Measurements from ENCODE around the gene CREB3L4. TPM values are rescaled to one million over a fixed set of nuclear protein-coding genes. Genes with fewer than 3 reads are reported as not detected.
A peak's percentile ranks its signal among the peaks of the same experiment; 100 is the strongest.
"Not testable (repeated sequence)": the region's sequence is repeated elsewhere in the genome, so short reads cannot be mapped to it uniquely, and the experiment has no call there.

CREB3L4 gene
- total RNA-seq, 1 experiment from 2014 or later = 12.3 TPM

DNA sequence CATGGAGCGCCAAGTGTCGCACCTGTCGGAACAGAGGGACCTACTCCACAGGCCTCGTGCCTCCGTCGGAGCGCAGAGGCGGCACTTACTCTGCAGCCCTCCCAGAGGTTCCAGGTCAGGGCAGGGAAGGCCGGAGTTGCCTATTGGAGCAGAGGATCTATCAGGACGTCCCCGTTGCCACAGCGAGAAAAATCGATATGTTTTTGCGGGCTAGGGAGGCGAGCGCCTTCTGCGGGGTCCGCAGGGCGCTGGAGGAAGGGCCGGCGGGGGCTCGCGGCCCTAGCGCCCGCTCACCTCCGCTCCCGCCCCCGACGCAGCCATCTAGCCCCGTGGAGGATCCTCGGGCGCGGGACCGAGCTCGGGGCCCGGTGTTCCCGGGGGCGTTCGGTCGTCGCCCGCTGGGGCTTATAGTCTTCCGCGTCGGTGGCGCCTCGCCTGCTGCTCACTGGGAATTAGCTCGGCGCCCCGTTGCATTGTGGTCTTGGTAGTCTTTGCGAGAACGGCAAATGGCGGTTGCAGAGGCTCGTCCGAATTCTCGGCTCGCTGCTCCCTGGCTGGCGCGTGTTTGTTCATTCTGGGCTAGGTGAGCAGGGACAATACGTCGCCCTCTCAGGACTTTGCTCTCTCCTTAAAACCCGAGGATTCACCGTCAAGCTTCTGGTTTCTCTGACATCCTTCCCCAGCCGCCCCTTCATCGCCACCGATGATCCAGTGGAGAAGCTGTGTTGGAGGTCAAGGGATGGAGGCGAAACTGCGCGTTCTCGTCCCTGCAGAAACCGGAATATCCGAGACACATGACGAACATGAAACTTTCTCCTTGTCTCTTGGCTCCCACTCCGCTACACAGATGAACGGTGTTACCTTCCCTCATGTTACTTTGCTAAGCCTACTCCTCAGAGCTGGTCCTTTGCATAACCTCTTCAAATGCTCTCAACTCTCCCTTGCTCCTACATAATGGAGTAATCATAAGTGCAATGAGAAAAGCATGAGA is 9.8 kb downstream of the CREB3L4 start, which contains the start of gene JTB:
Gene JTB, minus strand, starts transcription at position 425 of the 991 bp plus-strand sequence. Its CDS starts 422 bp downstream, at position 3.
- POLR2A ChIA-PET = interaction anchor here (0.5 to 1.3 kb wide), 4 partner anchors 10 to 338 kb away, joined by 3 to 4 read pairs (median 3); partner anchors contain the start of gene CREB3L4
- no peak for DNase-seq (ENCODE audit: low read depth, low spot score)
- H3K9me3 ChIP-seq (ENCODE audit: control insufficient read depth, insufficient read depth, low read depth, low read length) = no peaks in the 10 kb centered on the region
- H3K4me3 ChIP-seq (ENCODE audit: low read depth in 2 of 2, low read length in 2 of 2) = peak within 1 kb of the TSS; percentile 95 to 97
- H3K4me1 ChIP-seq (ENCODE audit: control insufficient read depth, insufficient read depth, low read length) = peaks cover 10% of the 10 kb centered on the region
- H3K36me3 ChIP-seq (ENCODE audit: control insufficient read depth, insufficient read depth, low read length) = no peaks in the 10 kb centered on the region; the same call in 1 of the 2 replicates
- in situ Hi-C loops (cut with HindIII; ENCODE audit: low pct_unique_long_range_greater_than_20kb, low sequenced_read_pairs) (no loop called here), intact Hi-C loops (cut with micrococcal nuclease; ENCODE audit: unreplicated experiment) (no loop called here)
- H3K27me3 ChIP-seq (ENCODE audit: control insufficient read depth, insufficient read depth, low read length) = no peaks in the 10 kb centered on the region
- peak; percentile 96 for ATAC-seq
- CTCF ChIA-PET = interaction anchor here (1.3 to 1.6 kb wide), 2 partner anchors 10 kb away, joined by 5 to 8 read pairs; partner anchors contain the start of gene CREB3L4
- BruUV-seq (replicated peaks) = TSS peak; percentile 48
- peak within 1 kb of the TSS; percentile 92 for H3K27ac ChIP-seq (ENCODE audit: low read length)
- TF ChIP-seq, protein P1, sequence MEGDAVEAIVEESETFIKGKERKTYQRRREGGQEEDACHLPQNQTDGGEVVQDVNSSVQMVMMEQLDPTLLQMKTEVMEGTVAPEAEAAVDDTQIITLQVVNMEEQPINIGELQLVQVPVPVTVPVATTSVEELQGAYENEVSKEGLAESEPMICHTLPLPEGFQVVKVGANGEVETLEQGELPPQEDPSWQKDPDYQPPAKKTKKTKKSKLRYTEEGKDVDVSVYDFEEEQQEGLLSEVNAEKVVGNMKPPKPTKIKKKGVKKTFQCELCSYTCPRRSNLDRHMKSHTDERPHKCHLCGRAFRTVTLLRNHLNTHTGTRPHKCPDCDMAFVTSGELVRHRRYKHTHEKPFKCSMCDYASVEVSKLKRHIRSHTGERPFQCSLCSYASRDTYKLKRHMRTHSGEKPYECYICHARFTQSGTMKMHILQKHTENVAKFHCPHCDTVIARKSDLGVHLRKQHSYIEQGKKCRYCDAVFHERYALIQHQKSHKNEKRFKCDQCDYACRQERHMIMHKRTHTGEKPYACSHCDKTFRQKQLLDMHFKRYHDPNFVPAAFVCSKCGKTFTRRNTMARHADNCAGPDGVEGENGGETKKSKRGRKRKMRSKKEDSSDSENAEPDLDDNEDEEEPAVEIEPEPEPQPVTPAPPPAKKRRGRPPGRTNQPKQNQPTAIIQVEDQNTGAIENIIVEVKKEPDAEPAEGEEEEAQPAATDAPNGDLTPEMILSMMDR (IDR thresholded peaks at IDR 0.05) = no peak
- TF ChIP-seq POLR2AphosphoS5 (IDR thresholded peaks at IDR 0.05; ENCODE audit: low read depth, low read length) = peak; percentile 80
- no peak for TF ChIP-seq TCF7L2 (IDR thresholded peaks at IDR 0.05; ENCODE audit: low read depth, low read length)
- TF ChIP-seq SIN3A (IDR thresholded peaks at IDR 0.05; ENCODE audit: borderline replicate concordance, insufficient read depth, low read depth, low read length) = peak; percentile 76; the same call in 1 of the 2 replicates

DNA sequence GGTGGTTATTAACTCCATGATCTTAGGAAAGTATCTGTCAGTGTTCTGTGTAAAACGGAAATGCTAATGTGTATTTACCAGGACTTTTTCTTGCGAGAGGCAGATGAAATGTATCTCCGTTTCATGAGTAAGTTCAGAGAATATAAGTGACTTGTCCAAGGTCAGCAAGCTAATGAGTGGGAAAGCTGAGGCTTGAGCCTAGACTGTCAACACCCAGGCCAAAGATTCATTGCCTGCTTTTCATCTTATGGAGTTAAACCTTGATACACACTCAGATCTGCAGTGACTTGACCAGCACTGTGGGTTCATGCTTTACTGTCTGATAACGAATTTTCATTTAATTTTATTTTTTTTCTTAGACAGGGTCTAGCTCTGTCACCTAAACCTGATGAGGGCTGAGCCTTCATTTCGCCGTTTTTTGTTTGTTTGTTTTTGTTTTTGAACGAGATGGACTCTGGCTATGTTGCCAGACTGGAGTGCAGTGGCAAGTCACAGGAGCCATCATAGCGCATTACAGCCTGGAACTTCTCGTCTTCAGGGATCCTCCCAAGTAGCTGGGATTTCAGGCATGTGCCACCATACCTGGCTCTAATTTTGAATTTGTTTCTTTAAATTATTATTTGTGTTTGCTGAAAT is 10.7 kb downstream of the CREB3L4 start:
- intact Hi-C loops (cut with micrococcal nuclease; ENCODE audit: unreplicated experiment) = no loop called here
- peak overlapping the region; percentile 95 to 97 for H3K4me3 ChIP-seq (ENCODE audit: low read depth in 2 of 2, low read length in 2 of 2)
- in situ Hi-C loops (cut with HindIII; ENCODE audit: low pct_unique_long_range_greater_than_20kb, low sequenced_read_pairs) = no loop called here
- BruUV-seq (replicated peaks) = no TSS peak
- POLR2A ChIA-PET = interaction anchor here (0.5 to 1.0 kb wide), 3 partner anchors 12 to 176 kb away, joined by 3 to 5 read pairs (median 3); partner anchors contain the start of gene RPS27
- ATAC-seq (no peak), DNase-seq (ENCODE audit: low read depth, low spot score) (no peak)
- H3K27me3 ChIP-seq (ENCODE audit: control insufficient read depth, insufficient read depth, low read length) = no peaks in the 10 kb centered on the region
- no peaks in the 10 kb centered on the region for H3K9me3 ChIP-seq (ENCODE audit: control insufficient read depth, insufficient read depth, low read depth, low read length)
- H3K27ac ChIP-seq (ENCODE audit: low read length) = peak overlapping the region; percentile 92
- H3K36me3 ChIP-seq (ENCODE audit: control insufficient read depth, insufficient read depth, low read length) = no peaks in the 10 kb centered on the region; the same call in 1 of the 2 replicates
- CTCF ChIA-PET = interaction anchor here (1.6 kb wide), 1 partner anchor 9 kb away, joined by 5 read pairs; no protein-coding TSS in a partner anchor
- H3K4me1 ChIP-seq (ENCODE audit: control insufficient read depth, insufficient read depth, low read length) = peaks cover 10% of the 10 kb centered on the region
- TF ChIP-seq POLR2AphosphoS5 (IDR thresholded peaks at IDR 0.05; ENCODE audit: low read depth, low read length) (no peak), SIN3A (IDR thresholded peaks at IDR 0.05; ENCODE audit: borderline replicate concordance, insufficient read depth, low read depth, low read length) (no peak), TCF7L2 (IDR thresholded peaks at IDR 0.05; ENCODE audit: low read depth, low read length) (no peak)
- TF ChIP-seq, protein P1 (IDR thresholded peaks at IDR 0.05) = no peak
- TF ChIP-seq, protein P2, sequence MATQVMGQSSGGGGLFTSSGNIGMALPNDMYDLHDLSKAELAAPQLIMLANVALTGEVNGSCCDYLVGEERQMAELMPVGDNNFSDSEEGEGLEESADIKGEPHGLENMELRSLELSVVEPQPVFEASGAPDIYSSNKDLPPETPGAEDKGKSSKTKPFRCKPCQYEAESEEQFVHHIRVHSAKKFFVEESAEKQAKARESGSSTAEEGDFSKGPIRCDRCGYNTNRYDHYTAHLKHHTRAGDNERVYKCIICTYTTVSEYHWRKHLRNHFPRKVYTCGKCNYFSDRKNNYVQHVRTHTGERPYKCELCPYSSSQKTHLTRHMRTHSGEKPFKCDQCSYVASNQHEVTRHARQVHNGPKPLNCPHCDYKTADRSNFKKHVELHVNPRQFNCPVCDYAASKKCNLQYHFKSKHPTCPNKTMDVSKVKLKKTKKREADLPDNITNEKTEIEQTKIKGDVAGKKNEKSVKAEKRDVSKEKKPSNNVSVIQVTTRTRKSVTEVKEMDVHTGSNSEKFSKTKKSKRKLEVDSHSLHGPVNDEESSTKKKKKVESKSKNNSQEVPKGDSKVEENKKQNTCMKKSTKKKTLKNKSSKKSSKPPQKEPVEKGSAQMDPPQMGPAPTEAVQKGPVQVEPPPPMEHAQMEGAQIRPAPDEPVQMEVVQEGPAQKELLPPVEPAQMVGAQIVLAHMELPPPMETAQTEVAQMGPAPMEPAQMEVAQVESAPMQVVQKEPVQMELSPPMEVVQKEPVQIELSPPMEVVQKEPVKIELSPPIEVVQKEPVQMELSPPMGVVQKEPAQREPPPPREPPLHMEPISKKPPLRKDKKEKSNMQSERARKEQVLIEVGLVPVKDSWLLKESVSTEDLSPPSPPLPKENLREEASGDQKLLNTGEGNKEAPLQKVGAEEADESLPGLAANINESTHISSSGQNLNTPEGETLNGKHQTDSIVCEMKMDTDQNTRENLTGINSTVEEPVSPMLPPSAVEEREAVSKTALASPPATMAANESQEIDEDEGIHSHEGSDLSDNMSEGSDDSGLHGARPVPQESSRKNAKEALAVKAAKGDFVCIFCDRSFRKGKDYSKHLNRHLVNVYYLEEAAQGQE (IDR thresholded peaks at IDR 0.05; ENCODE audit: insufficient read depth in 1 of 2, low read depth in 2 of 2, low read length in 1 of 2) = no peak

DNA sequence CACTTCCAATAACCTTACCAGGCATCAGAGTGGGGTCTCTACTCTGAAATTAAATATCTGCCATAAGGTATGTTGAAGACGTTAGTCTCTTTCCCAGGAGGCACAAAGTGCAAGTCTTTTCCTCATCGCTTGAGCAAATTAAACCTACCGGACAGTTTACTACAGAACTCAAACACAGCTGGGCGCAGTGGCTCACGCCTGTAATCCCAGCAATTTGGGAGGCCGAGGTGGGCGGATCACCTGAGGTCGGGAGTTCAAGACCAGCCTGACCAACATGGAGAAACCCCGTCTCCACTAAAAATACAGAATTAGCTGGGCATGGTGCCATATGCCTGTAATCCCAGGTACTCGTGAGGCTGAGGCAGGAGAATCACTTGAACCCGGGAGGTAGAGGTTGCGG is 11.4 kb downstream of the CREB3L4 start:
- H3K4me3 ChIP-seq (ENCODE audit: low read depth in 2 of 2, low read length in 2 of 2); intact Hi-C loops (cut with micrococcal nuclease; ENCODE audit: unreplicated experiment); H3K4me1 ChIP-seq (ENCODE audit: control insufficient read depth, insufficient read depth, low read length); in situ Hi-C loops (cut with HindIII; ENCODE audit: low pct_unique_long_range_greater_than_20kb, low sequenced_read_pairs); BruUV-seq (replicated peaks); H3K9me3 ChIP-seq (ENCODE audit: control insufficient read depth, insufficient read depth, low read depth, low read length); DNase-seq (ENCODE audit: low read depth, low spot score); ATAC-seq; H3K36me3 ChIP-seq (ENCODE audit: control insufficient read depth, insufficient read depth, low read length); H3K27me3 ChIP-seq (ENCODE audit: control insufficient read depth, insufficient read depth, low read length); CTCF ChIA-PET: not testable (repeated sequence)
- peak overlapping the region; percentile 92; the same call in 1 of the 2 replicates for H3K27ac ChIP-seq (ENCODE audit: low read length)
- POLR2A ChIA-PET = interaction anchor here (0.8 kb wide), 1 partner anchor 11 kb away, joined by 3 read pairs; the partner anchor contains the start of gene RPS27

DNA sequence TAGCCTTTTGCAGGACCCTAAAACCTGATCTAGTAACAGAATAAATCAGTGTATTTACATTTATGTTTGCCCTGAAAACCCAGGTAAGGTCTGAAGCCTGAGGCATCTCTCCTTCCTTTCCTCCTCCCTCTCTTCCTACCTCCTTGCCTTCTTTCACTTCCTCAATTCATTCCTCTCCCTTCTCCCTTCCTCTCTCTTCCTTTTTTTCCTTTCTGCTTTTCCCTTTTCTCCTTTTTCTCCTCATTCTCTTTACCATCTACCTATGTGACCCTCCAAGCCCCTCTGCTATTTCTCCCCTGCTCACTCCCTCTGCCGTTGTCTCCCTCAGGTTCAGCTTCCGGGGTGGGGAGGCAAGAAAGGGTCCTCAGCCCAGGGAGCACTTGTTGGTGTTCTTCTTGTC is 14.0 kb downstream of the CREB3L4 start:
- H3K27ac ChIP-seq (ENCODE audit: low read length); DNase-seq (ENCODE audit: low read depth, low spot score); H3K9me3 ChIP-seq (ENCODE audit: control insufficient read depth, insufficient read depth, low read depth, low read length); H3K36me3 ChIP-seq (ENCODE audit: control insufficient read depth, insufficient read depth, low read length); intact Hi-C loops (cut with micrococcal nuclease; ENCODE audit: unreplicated experiment); ATAC-seq; CTCF ChIA-PET; H3K27me3 ChIP-seq (ENCODE audit: control insufficient read depth, insufficient read depth, low read length); in situ Hi-C loops (cut with HindIII; ENCODE audit: low pct_unique_long_range_greater_than_20kb, low sequenced_read_pairs); POLR2A ChIA-PET; H3K4me3 ChIP-seq (ENCODE audit: low read depth in 2 of 2, low read length in 2 of 2): not testable (repeated sequence)
- H3K4me1 ChIP-seq (ENCODE audit: control insufficient read depth, insufficient read depth, low read length) = peaks cover 16% of the 10 kb centered on the region
- TSS peak; percentile 99 for BruUV-seq (replicated peaks)

Measured in Panc1 (cell line).